HuH-7.5 (cell line): ENCODE data around the gene VIPR2.
A peak's percentile ranks its signal among the peaks of the same experiment; 100 is the strongest.

Experiments used
- DNase-seq: peaks from one replicate; pipeline ENCODE4 v3.0.0; 2011; ENCODE audit warnings: low spot score

Gene VIPR2

DNA sequence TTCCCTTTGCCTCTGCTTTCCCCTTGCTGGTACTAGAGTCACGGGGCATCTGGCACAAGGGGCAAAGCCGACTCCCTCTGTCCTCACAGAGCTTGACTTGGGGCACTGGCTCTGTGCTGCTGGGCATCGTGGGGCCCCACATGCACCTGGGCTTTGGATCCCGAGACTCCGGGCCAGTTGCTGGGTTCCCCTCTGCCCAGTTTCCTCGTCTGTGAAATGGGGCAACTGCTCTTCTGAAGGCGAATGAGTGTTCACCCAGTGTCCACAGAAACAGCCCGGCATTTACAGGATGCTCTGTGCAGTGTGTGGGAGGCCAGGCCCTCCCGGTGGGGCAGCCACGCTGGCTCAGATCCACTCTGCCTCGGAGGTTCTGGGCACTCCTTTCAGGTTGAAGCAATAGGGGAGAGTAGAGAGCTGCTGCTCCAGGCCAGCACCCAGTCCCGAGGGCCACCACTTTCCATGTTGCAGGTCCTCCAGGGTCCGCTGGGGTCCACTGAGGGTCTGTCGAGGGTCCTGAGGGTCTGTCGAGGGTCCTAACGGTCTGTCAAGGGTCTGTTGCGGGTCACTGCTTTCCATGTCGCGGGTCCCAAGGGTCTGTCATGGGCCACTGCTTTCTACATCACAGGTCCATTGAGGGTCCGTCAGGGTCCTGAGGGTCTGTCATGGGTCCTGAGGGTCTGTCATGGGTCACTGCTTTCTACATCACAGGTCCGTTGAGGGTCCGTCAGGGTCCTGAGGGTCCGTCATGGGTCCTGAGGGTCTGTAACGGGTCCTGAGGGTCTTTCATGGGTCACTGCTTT lies 103.6 kb downstream of the VIPR2 start:
- DNase-seq = no peak

DNA sequence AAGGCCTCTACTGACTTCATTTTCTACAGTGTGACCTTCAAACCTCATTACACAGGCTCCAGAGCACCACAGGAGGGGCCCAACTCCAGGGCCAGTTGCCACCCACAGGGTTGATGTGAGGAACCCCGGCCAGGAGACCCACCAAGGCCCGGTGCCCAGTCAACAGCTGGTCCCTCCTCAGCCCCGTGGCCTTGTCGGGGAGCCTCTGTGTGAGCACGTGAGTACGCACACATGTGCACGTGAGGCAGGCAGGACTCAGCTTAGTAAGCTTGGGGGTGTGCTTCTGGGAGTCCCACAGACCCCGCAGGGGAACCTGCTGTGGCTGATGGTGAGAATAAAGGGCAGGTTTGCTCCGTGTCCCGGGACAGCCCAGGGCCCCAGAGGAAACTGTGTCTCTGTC lies 104.5 kb downstream of the VIPR2 start:
- no peak for DNase-seq

GRCh38 chr7:159039716-159040115 lies 105.0 kb downstream of the VIPR2 start:
- no peak for DNase-seq

GRCh38 chr7:159038066-159038465 lies 106.6 kb downstream of the VIPR2 start:
- DNase-seq = no peak

DNA sequence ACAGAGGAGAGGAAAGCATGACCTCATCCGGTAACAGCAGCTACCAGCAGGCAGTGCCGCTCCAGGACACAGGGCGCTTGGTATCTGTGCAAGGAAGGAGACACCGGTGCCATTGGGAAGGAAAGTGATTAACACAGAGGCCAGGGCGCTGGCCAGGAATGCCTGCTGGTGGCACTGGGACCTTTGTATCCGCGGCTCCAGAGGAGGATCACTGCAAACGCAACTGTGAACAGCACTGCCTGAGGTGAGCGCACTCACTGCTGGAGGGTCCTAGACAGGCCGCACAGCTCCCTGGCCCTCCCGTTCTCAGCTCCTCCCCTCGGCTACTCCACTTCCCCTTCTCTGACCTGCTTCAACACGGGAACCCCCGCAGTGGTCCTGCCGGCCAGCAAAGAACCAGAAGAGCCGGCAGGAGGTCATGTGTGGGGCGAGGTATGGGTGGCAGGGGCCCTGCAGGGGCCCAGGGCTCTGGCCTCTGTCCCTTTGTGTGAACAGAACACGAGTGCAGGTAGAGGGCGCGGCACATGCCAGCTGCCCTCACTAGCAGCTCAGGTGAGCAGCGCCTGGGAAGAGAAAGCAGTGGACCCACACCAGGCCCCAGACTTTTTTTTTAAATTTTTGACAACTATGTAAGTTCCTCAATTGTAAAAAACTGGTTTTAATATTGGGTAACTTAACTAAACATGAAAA lies 107.6 kb downstream of the VIPR2 start:
- no peak for DNase-seq

DNA sequence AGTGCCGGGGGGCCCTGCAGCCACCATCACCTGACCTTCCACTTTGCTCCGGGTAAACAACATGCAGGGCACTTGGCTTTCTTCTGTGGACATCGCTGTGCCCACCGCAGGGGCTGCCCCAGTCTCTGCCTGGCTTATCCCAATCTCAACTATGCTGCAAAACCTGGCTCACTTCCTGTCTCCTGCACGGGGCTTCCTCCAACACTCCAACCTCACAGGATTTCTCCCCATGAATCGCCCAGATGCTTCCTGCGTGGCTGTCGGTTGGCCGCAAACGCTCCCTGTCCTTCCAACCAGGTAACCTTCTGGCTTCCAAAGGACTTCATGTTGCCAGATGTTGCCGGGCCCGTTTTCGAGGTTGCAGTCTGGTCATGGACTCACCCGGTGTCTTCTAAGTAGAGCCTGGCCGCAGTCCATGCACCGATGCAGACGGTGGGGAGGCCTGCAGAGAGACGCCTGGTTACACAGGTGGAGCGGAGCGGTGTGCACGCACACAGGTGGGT lies 109.0 kb downstream of the VIPR2 start:
- no peak for DNase-seq

GRCh38 chr7:159034988-159035387 lies 109.7 kb downstream of the VIPR2 start:
- DNase-seq = no peak

- DNase-seq = no peak
These were observed 110.3 kb downstream of the VIPR2 start for GRCh38 chr7:159034394-159034793.

DNA sequence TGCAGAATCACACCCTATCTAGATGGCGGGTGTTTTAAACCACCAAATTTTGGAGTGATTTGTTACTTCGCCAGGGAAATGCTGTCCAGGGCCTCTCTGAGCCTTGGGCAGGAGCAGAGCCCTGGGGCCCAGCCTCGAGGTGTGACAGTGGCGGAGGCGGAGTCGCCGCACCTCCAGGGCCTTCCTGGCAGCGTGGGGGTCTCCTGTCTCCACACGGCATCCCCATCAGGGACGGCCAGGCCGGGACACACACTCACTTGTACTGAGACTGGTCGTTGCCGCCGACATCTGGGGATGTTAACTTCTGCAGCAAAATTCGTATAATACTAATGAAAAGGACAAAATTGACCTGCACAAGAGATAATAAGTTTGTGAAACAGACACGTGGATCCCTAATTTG lies 110.7 kb downstream of the VIPR2 start:
- no peak for DNase-seq

DNA sequence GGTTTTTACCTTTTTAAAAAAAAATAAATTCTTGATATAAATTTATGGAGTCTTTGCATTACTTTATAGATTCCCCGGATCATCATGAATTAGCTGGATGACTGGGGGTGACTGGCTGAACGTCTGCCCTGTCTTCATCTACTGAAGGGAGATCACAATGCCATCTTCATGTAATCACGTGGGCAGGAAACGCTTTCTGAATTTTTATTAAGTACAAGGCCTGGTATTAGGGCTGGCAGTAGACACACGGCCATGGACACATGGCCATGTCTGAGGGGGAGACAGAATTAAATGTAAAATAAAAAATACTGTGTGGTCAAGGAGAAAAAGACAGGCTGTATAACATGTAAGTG lies 111.2 kb downstream of the VIPR2 start:
- DNase-seq = no peak

DNA sequence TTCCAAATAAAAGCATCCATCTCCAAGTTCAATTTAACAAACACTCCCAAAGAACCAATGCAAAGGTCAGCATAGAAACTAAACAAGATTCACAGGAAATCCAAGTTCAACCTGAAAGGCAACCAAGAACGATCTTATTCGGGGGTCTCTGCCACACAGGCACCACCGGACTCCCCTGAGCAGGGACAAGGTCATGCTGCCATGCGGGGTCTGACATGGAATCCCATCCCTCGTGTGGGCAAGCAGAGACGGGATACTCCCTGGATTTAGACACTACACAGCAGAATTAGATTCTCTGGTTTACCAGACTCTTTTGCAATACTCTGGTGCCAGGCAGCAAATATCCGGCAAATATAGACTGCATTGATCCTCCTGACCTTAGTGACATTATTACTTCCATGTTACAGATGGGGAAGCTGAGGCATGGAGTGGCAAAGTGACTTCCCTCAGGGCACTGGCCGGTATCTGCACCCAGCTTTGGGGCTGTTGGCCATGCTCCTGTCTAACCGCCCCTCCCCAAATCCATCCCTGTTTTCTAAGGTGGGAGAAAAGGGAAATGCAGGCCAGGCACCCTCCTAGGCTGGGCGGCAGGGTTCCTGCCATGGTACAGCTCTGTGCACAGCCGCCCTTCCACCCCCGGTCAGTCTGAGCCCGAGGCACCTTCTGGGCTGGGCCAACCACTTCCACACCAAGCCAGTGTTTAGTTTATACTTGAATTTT lies 111.8 kb downstream of the VIPR2 start:
- DNase-seq = no peak

GRCh38 chr7:159032322-159032721 lies 112.3 kb downstream of the VIPR2 start:
- no peak for DNase-seq

DNA sequence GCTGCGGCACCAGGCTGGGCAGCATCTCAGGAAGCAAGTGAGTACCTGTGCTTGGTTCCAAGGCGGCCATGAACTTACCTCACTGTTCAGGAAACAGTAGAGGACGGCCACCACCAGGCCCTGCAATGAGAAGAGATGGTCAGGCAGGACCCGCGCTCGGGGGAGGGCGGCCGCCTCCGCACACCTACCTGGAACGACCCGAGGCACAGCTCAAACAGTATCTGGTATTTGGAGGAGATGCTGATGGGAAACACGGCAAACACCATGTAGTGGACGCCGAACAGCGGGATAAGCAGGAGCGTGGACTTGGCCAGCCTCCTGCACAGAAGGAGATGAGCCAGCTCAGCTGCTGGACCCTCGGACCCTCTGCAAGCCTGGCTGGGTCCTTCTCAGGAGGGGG lies 112.9 kb downstream of the VIPR2 start:
- DNase-seq = no peak

GRCh38 chr7:159031135-159031701 lies 113.4 kb downstream of the VIPR2 start:
- DNase-seq = no peak

GRCh38 chr7:159030490-159031134 lies 114.1 kb downstream of the VIPR2 start:
- DNase-seq = peak; percentile 79

DNA sequence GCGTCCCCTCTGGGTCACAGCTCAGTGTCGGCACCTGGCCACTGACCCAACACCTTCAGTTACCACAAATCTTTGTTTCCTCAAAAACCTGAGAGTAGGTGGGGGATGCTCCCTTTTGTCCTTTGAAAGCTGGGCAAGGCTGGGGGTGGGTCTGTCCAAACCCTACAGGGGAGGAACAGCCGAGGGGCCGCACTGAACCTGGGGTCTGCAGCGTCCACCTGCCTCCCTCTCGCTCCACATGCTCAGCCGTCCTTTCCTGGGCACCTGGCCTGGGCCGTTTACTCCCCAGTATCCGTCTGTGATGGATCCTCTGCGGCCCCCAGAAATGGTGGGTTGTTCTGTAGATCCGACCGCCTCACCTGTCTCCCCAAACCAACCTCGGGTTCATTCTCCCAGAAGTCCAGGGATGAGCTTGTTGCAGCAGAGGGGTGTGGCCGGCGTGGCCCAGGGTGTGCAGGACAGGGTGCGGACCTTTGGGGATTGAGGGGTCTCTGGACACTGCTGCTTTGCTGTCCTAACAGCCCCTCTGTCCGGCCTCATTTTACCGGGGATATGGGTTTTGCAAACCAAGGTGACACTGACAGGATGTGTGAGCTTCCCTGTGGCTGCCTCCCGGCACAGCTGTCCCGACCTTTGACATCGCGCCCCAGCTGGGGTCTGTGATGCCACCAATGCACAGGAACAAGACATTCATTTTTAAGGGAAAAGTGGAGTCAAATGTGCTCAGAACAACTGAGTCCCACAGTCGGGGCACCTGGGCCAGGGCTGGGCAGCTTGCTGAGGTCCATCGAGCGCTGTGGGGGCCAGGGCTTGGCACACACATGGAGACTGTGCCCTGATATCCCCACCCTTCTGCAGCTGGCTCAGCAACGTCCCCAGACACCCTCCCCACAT lies 115.9 kb downstream of the VIPR2 start:
- DNase-seq = no peak

DNA sequence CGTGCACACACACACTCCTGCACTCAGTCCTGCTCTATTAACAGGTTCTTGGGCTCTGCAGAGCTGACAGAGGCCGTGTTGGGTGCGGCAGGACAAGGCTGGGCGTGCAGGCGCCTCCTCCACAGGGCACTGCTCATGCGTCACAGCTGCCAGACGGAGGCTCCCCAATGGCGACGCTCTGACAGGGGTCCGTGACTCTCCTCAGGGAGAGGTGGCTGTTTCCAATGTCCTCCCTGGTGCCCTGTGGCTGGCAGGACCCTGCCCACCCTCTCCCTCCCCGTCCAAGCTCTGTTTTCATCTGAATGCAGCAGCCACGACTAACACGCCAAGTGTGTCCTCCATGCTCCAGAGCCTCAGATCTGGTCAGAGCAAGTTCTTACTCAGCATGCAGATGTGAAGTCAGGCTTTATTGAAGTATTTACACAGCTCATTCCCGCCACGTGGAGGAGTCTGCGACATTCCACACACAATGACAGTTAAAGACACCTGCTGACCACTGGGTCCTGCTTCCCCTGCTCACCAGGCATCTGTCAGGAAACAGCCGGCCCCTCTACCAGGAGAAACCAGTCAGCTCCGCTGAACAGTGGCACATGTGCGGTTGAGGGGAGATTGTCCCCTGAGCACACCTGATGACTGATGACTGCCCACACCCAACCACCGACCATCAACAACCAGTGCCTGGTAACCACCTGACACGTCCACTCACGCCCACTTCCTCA lies 116.7 kb downstream of the VIPR2 start:
- no peak for DNase-seq

DNA sequence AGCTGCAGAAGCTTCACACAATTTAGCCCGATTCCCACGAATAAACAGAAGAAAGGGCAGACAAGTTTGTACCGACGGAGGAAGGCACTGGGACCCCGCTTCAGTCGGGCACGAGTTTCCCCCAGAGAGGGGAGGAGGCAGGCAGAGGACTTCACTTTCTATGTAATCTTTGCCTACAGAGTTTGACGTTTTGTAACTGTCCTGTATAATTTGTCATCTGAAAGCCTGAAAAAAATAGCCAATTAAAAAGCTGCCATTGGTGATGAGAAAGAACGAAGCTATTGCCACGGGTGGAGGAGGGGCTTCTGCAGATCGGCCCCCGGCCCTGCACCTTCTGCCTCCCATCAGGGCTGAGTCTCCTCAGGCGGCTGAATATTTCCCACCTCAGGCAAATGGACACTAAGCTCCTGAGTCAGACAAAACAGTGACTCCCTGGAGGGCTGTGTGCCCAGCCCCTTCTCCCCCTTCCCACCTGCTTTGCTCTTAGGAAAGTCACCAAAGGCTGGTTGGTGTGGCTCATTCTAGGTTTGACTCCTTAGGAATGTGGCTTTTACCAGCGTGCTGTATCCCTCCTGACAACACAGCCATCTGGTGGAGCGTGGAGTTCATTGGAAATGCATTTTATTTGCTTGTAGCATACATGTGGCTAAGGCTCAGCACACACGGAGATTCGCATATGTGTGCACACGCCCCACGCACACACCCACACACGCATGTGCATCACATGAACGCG lies 117.4 kb downstream of the VIPR2 start:
- no peak for DNase-seq

GRCh38 chr7:159026271-159027055 lies 118.2 kb downstream of the VIPR2 start:
- DNase-seq = no peak
